ENCODE data around the gene HSPA2.

- TF ChIP-seq CTCF (conservative IDR thresholded peaks at IDR 0.05; ENCODE audit: low read depth, low read length) (no peak), EZH2 (IDR thresholded peaks at IDR 0.05; ENCODE audit: low read length, unreplicated experiment) (no peak), EZH2phosphoT487 (IDR thresholded peaks at IDR 0.05; ENCODE audit: borderline replicate concordance, low read length) (no peak)
Observed at GRCh38 chr14:64502456-64502855, 38.1 kb upstream of the HSPA2 start.

All from PC-3 (cell line).